ENCODE data around the gene ACBD6.

DNA sequence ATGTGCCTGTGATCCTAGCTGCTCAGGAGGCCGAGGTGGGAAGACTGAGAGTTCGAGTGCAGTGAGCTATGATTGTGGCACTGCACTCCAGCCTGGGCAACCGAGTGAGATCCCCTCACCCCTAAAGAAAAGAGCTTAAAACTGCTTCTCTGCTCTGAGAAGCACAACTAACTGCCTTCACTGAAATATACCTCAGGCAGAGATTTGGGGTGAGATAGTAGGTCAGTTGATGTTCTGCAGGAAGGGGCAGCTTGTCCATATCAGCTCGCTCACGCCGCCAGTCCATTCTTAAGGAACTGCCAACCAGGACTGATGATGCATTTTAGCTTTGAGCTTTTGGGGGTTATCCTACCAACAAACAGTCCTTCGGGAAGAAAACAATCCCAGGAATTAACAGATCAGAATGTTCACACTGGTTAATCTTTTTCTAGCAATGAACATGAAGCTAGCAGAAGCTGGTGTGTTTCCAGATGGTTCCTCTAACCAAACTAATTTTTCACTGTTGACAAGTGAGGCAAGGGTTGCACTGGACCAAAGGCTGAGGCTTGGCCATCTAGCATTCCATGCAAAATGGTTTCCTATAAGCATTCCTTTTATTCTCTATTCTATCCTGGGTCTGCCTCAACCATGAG, 240.7 kb downstream of the ACBD6 start:
- TF ChIP-seq RFX5 (IDR thresholded peaks at IDR 0.05; ENCODE audit: low read depth, low read length): no peak
- TF ChIP-seq HDAC2 (IDR thresholded peaks at IDR 0.05): no peak
- TF ChIP-seq SUPT20H (IDR thresholded peaks at IDR 0.05; ENCODE audit: borderline replicate concordance, control insufficient read depth, low read depth, low read length): no peak
- TF ChIP-seq, protein P1, sequence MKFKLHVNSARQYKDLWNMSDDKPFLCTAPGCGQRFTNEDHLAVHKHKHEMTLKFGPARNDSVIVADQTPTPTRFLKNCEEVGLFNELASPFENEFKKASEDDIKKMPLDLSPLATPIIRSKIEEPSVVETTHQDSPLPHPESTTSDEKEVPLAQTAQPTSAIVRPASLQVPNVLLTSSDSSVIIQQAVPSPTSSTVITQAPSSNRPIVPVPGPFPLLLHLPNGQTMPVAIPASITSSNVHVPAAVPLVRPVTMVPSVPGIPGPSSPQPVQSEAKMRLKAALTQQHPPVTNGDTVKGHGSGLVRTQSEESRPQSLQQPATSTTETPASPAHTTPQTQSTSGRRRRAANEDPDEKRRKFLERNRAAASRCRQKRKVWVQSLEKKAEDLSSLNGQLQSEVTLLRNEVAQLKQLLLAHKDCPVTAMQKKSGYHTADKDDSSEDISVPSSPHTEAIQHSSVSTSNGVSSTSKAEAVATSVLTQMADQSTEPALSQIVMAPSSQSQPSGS (IDR thresholded peaks at IDR 0.05; ENCODE audit: low read length): no peak
- TF ChIP-seq RAD21 (IDR thresholded peaks at IDR 0.05; ENCODE audit: insufficient read depth, low read depth, low read length): no peak
- no peak for TF ChIP-seq HCFC1 (IDR thresholded peaks at IDR 0.05; ENCODE audit: low read length)
- TF ChIP-seq, protein P2, sequence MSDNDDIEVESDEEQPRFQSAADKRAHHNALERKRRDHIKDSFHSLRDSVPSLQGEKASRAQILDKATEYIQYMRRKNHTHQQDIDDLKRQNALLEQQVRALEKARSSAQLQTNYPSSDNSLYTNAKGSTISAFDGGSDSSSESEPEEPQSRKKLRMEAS (IDR thresholded peaks at IDR 0.05; ENCODE audit: low read depth, low read length): no peak
- TF ChIP-seq RELA (IDR thresholded peaks at IDR 0.05; ENCODE audit: borderline replicate concordance, partially characterized antibody): no peak
- TF ChIP-seq, protein P3, sequence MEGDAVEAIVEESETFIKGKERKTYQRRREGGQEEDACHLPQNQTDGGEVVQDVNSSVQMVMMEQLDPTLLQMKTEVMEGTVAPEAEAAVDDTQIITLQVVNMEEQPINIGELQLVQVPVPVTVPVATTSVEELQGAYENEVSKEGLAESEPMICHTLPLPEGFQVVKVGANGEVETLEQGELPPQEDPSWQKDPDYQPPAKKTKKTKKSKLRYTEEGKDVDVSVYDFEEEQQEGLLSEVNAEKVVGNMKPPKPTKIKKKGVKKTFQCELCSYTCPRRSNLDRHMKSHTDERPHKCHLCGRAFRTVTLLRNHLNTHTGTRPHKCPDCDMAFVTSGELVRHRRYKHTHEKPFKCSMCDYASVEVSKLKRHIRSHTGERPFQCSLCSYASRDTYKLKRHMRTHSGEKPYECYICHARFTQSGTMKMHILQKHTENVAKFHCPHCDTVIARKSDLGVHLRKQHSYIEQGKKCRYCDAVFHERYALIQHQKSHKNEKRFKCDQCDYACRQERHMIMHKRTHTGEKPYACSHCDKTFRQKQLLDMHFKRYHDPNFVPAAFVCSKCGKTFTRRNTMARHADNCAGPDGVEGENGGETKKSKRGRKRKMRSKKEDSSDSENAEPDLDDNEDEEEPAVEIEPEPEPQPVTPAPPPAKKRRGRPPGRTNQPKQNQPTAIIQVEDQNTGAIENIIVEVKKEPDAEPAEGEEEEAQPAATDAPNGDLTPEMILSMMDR (IDR thresholded peaks at IDR 0.05 in 2 of 3, conservative IDR thresholded peaks at IDR 0.05 in 1 of 3; ENCODE audit: control insufficient read depth in 2 of 3, extremely low read depth in 1 of 3, insufficient read depth in 1 of 3, low read depth in 3 of 3, low read length in 3 of 3): no peak
- no peak for TF ChIP-seq ZZZ3 (IDR thresholded peaks at IDR 0.05; ENCODE audit: control insufficient read depth, insufficient read length, low read depth)
- TF ChIP-seq JUNB (IDR thresholded peaks at IDR 0.05): no peak
- TF ChIP-seq POLR2A (IDR thresholded peaks at IDR 0.05; ENCODE audit: low read depth, low read length): no peak

Data from GM12878 (cell line).